Memory B cell (primary cell): ENCODE measurements around the gene LIX1L.

Experiments
- ATAC-seq: fragments of 150-1000 bp; cut with Tn5 transposase; 2 replicates; pipeline ENCODE4 v1.10.0; 2021; ENCODE audit warnings: low read depth, mild to moderate bottlenecking, moderate library complexity
- DNase-seq, 2 donors: peaks; one replicate each; pipeline ENCODE4 v3.0.0; 2022; ENCODE audit warnings: low spot score in 2 of 2
- H3K27ac Mint-ChIP-seq: one replicate; pipeline ENCODE4 v1.8.0; 2022; ENCODE audit warnings: mild to moderate bottlenecking, moderate library complexity, mixed read lengths
- H3K27me3 Mint-ChIP-seq: one replicate; pipeline ENCODE4 v1.8.0; 2022; ENCODE audit warnings: mixed read lengths
- H3K36me3 Mint-ChIP-seq: one replicate; pipeline ENCODE4 v1.8.0; 2022; ENCODE audit warnings: mild to moderate bottlenecking, mixed read lengths
- H3K4me1 Mint-ChIP-seq: one replicate; pipeline ENCODE4 v1.8.0; 2022; ENCODE audit warnings: mixed read lengths
- H3K4me3 Mint-ChIP-seq: one replicate; pipeline ENCODE4 v1.8.0; 2022; ENCODE audit warnings: mild to moderate bottlenecking, moderate library complexity, mixed read lengths
- H3K9me3 Mint-ChIP-seq: one replicate; pipeline ENCODE4 v1.8.0; 2022; ENCODE audit warnings: mixed read lengths

LIX1L gene

DNA sequence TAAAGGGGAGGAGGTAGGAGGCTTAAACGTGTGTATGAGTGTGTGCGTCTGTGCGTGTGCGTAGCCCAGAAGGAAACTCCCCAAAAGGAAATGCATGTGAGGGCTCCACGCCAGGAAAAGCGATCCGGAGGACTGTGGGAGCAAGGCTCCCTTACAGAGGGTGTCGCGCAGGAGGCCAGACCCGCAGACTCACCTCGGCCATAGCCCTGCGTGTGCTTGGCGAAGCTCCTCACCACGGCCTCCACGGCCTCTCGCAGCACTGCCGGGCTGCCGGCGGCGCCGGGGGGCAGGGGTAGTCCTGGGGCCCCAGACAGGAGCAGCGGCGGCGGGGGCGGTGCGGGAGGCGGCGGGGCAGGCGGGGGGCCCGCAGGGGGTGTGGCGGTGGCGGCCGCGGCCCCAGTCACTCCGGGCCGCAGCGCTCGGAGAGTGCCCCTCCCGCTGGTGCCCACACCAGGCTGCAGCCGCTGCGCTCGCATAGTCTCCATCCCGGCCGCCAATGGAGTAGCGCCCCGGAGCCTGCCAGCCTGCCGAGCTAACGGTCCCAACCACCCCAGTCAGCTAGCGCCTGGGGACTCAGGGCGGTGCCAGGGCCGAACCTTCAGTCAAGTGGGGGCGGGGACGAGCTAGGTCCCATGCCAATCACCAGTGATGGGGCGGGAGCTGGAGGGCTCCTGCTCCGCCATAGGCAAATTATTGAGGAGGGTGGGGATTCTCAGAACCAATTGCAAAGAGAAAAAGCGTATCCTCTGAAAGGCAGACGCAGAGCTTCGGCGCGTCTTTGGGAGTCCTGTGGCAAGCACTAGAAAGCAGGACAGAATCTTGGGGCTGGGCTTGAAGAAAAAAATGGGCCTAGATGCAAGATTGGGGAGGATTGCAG is at the start of gene LIX1L:
LIX1L (minus strand) TSS at position 575 of the 877 bp plus-strand sequence; CDS start at position 485, 90 bp downstream.
- H3K4me3 Mint-ChIP-seq = peak within 1 kb of the TSS; percentile 93
- peaks cover 57% of the 10 kb centered on the region for H3K4me1 Mint-ChIP-seq
- peaks cover 4% of the 10 kb centered on the region for H3K36me3 Mint-ChIP-seq
- peak within 1 kb of the TSS; percentile 90 for H3K27ac Mint-ChIP-seq
- H3K27me3 Mint-ChIP-seq = no peaks in the 10 kb centered on the region
- ATAC-seq (peak; percentile 88), DNase-seq (peak; percentile 83 to 92)
- no peaks in the 10 kb centered on the region for H3K9me3 Mint-ChIP-seq

DNA sequence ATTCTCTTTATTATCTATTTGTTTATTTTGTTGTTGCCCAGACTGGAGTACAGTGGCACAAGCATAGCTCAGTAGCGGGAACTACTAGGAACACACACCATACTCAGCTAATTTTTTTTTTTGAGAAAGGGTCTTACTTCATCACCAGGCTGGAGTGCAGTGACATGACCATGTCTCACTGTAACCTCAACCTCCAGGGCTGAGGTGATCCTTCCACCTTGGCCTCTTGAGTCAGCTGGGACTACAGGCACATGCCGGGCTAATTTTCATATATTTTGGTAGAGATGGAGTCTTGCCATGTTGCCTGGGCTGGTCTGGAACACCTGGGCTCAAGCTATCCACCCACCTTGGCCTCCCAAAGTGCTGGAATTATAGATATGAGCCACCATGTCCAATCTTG is 43.9 kb upstream of the LIX1L start:
- H3K4me3 Mint-ChIP-seq = no peak overlapping the region
- DNase-seq (no peak), ATAC-seq (no peak)
- peaks cover 2% of the 10 kb centered on the region for H3K36me3 Mint-ChIP-seq
- H3K9me3 Mint-ChIP-seq = no peaks in the 10 kb centered on the region
- H3K27me3 Mint-ChIP-seq = no peaks in the 10 kb centered on the region
- peak overlapping the region; percentile 30 for H3K27ac Mint-ChIP-seq
- H3K4me1 Mint-ChIP-seq = peaks cover 39% of the 10 kb centered on the region

DNA sequence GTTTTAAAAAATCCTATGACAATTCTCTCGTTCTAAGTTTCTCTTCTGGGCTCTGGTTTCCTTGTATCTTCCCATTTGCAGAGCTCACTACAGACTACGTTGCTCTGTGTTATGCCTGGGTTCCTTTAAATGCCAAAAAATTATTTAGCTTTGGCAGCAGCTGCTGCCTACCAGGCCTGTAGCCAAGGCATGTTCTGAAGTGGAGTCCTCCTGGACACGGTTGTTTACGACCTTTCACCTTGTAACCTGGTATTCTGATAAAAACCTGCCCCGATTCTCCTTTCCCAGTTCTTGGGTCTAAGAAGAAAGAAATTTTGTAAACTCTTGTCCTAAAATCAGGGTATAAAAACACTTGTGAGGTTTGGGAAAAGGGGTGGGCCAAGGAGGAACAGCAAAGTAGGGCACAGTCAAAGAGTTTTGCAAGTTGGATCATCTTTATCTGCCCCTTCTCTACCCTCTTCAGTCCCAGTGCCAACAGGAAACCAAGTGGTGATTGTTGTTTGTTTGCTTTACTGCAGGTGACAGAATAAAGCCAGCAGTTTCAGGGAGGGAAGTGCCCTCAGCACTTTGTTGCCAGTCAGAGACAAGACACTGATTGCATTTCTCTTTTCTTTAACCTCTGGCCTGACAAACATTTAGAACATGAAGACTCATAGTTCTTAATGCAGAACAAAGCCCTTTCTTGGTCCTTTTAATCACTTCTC is 41.7 kb upstream of the LIX1L start:
- Mint-ChIP-seq H3K4me1 (peaks cover 28% of the 10 kb centered on the region), H3K27me3 (no peaks in the 10 kb centered on the region), H3K9me3 (no peaks in the 10 kb centered on the region), H3K27ac (peak overlapping the region; percentile 98), H3K36me3 (peaks cover 17% of the 10 kb centered on the region), H3K4me3 (peak overlapping the region; percentile 55)
- ATAC-seq (peak; percentile 50), DNase-seq (peak in 1 of 2 donors; percentile 42)

DNA sequence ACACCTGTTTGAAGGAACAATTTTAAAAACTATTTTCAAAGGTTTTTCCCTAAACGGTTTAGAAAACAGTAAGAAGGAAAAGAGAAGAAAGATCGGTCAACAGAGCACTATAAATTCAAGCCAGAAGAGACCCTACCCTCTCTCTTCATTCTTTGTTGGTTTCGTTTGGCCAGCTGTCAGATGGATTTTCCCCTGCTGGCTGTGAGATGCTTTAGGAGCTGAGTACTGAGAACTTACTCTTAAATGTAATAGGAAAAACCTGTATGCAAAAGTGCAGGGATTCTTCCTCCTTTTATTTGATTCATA is 39.9 kb upstream of the LIX1L start:
- DNase-seq (no peak), ATAC-seq (no peak)
- peaks cover 34% of the 10 kb centered on the region for H3K36me3 Mint-ChIP-seq
- peaks cover 32% of the 10 kb centered on the region for H3K4me1 Mint-ChIP-seq
- no peaks in the 10 kb centered on the region for H3K9me3 Mint-ChIP-seq
- H3K27ac Mint-ChIP-seq = peak overlapping the region; percentile 98
- peak overlapping the region; percentile 95 for H3K4me3 Mint-ChIP-seq
- H3K27me3 Mint-ChIP-seq = no peaks in the 10 kb centered on the region

DNA sequence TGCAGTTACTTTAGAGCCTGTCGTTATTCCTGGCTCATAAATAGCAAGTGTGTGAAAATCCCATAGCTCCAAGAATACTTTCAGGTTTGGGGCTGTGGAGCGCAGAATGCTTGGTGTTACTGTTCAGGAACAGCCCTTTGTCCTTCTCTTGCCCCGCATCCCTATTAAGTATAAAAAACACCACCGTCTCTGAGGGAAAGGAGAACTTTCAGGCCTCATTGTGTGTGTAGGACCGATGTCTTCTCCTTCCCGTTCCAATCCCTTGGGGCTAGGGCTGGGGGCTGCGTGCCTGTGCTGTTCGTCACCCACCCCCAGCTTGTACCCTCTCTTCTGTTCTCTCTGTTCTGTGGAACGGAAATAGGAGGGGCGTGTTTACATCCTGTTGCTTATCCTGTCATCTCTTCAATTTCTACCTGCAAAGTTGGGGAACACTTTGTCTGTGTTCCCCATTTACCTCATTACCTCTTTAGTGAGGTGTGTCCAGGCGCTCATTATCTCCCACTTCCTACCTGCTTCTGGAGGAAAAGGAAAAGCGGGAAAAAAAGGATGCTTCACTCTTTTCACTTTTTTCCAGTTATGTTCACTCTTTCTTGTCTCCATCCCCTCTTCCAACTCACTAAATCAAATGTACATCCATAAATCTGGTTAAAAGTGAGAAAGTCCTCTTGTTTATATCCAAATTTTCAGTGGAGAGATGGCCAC is 39.4 kb upstream of the LIX1L start:
- ATAC-seq = peak; percentile 39
- Mint-ChIP-seq H3K27ac (peak overlapping the region; percentile 98), H3K9me3 (no peaks in the 10 kb centered on the region), H3K4me3 (peak overlapping the region; percentile 95), H3K27me3 (no peaks in the 10 kb centered on the region), H3K4me1 (peaks cover 36% of the 10 kb centered on the region), H3K36me3 (peaks cover 38% of the 10 kb centered on the region)
- DNase-seq = peak; percentile 27 to 37

DNA sequence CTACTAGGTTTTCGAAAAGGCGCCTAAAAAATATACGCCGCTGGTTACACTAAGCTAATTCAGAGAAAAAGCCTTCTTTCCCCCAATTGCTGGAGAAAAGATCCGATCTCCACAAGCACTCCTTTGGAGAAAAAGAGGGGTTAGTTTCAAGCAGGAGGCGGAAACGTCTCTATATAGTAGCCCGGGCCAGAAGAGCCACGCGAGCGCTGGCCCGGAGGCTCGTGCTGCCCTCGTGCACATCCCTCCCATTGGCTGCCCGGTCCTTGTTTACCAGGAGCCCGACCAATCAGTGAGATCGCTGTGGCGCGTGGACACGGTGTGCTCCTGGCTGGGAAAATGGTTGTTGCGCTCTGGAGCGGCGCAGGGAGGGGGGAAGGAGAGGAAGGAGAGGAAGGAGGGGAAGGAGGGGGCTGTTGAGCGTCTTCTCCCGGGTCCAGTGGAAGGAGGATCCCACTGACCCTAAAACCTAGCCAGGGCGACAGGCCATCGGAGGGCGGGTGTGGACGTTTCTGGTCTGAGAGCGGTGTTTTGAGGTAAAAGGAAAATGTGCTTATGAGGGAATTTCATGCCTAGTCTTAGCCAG is 38.7 kb upstream of the LIX1L start, which contains the start of gene TXNIP:
TXNIP (minus strand) TSS at position 147 of the 583 bp plus-strand sequence. CDS start 313 bp downstream, outside the sequence.
- peaks cover 43% of the 10 kb centered on the region for H3K36me3 Mint-ChIP-seq
- DNase-seq (peak; percentile 59 to 79), ATAC-seq (peak; percentile 84)
- H3K27ac Mint-ChIP-seq = peak within 1 kb of the TSS; percentile 98
- peak within 1 kb of the TSS; percentile 95 for H3K4me3 Mint-ChIP-seq
- H3K9me3 Mint-ChIP-seq = no peaks in the 10 kb centered on the region
- peaks cover 40% of the 10 kb centered on the region for H3K4me1 Mint-ChIP-seq
- H3K27me3 Mint-ChIP-seq = no peaks in the 10 kb centered on the region

DNA sequence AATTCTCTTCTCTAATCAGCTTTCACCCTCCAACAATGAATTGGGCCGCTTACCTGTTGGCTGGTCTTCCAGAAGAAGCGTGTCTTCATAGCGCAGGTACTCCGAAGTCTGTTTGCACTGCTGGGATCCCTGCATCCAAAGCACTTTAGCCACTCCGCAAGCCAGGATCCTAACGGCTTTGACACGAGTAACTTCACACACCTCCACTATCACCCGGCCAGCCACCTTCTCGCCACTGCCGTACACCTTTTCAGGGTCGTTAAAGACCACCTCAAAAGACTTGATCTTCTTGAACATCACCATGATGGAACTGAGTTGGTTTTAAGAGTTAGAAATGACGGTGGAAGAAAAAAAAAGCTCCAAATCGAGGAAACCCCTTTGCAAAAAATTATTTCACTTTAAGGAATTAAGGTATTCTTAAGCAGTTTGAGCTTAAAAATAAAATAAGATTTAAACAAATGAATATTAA is 38.2 kb upstream of the LIX1L start:
- ATAC-seq (no peak), DNase-seq (no peak)
- H3K9me3 Mint-ChIP-seq = no peaks in the 10 kb centered on the region
- peaks cover 42% of the 10 kb centered on the region for H3K4me1 Mint-ChIP-seq
- H3K36me3 Mint-ChIP-seq = peaks cover 44% of the 10 kb centered on the region
- H3K27ac Mint-ChIP-seq = peak overlapping the region; percentile 98
- peak overlapping the region; percentile 95 for H3K4me3 Mint-ChIP-seq
- H3K27me3 Mint-ChIP-seq = no peaks in the 10 kb centered on the region

DNA sequence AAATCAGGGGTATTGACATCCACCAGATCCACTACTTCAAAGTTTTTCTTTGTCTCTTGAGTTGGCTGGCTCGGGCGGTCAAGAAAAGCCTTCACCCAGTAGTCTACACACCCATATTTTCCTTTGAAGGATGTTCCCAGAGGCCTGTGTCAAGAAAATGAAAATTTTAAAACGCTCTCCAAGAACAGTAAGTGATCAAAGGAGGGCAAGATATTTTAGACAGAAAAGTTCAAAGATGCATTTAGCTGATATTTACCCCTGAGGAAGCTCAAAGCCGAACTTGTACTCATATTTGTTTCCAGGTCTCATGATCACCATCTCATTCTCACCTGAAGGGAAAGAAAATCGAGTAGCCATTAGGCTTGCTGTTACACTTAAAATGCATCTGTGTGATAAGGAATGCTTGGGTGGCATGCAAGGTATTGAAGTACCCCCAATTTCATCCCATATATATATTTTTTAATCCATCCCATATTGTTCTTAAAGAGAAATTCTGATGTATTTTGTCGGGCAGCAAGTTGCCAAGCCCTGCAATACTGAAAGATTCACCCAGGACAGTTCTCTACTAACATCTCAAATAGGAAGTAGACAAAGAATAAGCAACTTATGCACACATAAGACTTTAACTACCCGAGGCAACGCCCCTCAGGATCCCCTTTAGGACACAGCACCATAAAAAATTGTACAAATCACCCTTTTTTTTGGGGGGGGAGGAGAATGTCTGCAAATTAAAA is 37.5 kb upstream of the LIX1L start:
- Mint-ChIP-seq H3K27me3 (no peaks in the 10 kb centered on the region), H3K4me3 (peak overlapping the region; percentile 95), H3K27ac (peak overlapping the region; percentile 98), H3K9me3 (no peaks in the 10 kb centered on the region), H3K4me1 (peaks cover 45% of the 10 kb centered on the region), H3K36me3 (peaks cover 44% of the 10 kb centered on the region)
- ATAC-seq (no peak), DNase-seq (no peak)

DNA sequence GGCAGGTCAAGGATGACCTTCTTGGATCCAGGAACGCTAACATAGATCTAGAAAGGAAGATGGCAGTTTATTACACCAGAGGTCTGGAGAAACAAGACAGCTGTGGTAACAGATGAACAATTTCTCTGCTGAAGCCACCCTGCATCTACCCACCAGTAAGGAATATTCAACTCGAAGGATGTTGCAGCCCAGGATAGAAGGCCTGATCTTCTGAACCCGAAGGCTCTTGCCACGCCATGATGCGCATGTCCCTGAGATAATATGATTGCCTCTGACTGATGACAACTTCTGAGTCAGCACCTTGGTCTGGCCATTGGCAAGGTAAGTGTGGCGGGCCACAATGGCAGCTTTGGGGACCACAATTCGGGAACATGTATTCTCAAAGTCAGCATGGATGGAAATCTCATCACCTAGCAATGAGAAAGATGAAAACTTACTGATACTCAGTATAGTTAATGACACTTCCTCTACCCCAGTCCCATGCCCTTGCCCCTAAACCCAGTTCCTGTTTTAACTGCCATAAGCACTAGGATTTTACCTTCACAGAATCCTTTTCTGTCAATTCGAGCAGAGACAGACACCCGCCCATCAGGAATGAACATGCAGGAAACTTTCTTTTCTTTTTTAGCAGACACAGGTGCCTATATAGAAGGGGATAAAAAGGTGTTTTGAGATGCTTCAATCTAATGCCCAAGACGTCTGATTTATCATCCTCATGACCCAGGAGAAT is 36.7 kb upstream of the LIX1L start:
- ATAC-seq (no peak), DNase-seq (no peak)
- Mint-ChIP-seq H3K4me1 (peaks cover 44% of the 10 kb centered on the region), H3K27ac (peak overlapping the region; percentile 98), H3K36me3 (peaks cover 44% of the 10 kb centered on the region), H3K9me3 (no peaks in the 10 kb centered on the region), H3K27me3 (no peaks in the 10 kb centered on the region), H3K4me3 (peak overlapping the region; percentile 95)

DNA sequence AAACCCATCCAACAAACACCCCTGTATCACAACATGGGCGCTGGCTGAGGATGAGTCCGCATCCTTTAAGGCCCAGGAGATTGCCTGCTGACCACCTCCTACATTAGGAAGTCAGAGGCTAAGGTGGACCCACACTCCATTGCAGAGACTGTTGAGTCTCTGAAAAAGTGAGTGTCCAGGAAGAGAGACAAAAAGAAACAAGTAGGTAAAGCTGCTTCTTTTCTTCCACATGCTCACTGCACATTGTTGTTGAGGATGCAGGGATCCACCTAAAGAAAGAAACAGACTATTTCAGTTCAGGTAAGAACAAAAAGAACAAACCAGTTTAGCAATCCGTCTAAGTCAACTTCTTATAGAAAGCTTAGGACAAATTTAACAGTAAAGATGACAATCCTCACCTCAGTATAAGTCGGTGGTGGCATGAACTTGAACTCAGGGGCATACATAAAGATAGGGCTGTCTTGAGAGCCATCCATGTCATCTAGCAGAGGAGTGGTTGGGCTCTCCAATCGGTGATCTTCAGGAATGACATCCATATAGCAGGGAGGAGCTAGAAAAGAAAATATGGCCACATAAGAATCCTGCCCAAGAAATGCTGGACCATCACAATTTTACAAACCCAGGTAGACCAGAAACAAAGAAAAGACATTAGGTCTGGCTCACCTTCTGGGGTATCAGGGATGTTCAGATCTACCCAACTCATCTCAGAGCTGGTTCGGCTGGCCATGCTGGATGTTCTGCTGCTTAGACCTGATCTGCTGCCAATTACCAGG is 36.0 kb upstream of the LIX1L start:
- H3K4me3 Mint-ChIP-seq = peak overlapping the region; percentile 95
- H3K27me3 Mint-ChIP-seq = no peaks in the 10 kb centered on the region
- no peak for DNase-seq
- H3K4me1 Mint-ChIP-seq = peaks cover 41% of the 10 kb centered on the region
- peak overlapping the region; percentile 98 for H3K27ac Mint-ChIP-seq
- no peak for ATAC-seq
- H3K36me3 Mint-ChIP-seq = peaks cover 44% of the 10 kb centered on the region
- no peaks in the 10 kb centered on the region for H3K9me3 Mint-ChIP-seq

DNA sequence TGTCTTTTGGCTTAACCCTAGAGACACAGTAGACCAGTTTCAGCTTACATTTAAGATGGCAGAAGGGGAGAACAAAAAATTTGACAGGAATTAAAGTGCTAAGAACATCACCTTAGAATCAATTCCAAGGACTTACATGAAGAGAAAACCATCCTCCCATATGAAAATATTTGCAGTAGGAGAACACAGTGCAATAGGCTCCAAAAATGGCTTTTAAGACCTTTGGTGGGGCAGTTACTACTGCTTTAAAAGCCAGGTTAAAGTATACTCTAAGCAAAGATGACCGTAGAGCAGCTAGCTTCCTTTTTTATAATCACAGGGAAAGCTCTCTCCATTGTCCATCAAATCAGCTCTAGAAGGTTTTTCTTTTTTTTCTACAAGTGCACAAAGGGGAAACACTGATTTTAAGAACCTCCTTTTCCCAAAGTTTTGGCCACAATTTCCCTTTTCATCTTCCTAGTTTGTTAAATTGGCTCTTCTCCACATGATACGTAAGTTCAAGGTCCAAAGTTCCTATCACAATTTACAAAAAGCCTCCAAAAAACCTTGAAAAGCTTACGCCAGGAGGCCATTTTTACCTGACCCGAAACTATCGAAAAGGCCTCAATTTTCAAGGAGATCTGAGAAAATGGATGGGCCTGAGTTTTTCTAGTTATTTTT is 35.3 kb upstream of the LIX1L start:
- DNase-seq = no peak
- Mint-ChIP-seq H3K36me3 (peaks cover 44% of the 10 kb centered on the region), H3K4me3 (peak overlapping the region; percentile 95), H3K27ac (peak overlapping the region; percentile 98), H3K27me3 (no peaks in the 10 kb centered on the region), H3K9me3 (no peaks in the 10 kb centered on the region), H3K4me1 (peaks cover 45% of the 10 kb centered on the region)
- ATAC-seq = no peak

DNA sequence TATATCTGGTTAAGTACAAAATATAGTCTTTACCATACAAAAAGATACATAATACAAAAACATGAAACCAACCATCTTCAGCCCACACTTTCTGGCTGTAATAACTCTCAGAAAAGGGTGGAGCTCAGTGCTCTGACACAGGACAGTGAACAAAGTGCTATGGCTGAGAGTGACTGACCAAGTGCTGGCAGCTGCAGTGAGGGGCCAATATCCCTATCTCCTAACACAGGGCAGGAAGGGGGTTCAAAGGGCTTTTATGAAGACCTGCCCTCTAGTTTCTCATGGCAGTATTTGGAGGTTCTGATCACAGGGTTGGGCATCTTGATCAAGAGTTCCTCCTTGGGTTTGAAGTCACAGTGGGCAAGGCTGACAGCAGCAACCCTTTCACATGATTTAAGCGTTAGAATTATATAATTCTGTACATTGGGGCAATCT is 34.7 kb upstream of the LIX1L start:
- Mint-ChIP-seq H3K4me3 (peak overlapping the region; percentile 95), H3K9me3 (no peaks in the 10 kb centered on the region), H3K27ac (peak overlapping the region; percentile 77), H3K27me3 (no peaks in the 10 kb centered on the region), H3K36me3 (peaks cover 44% of the 10 kb centered on the region), H3K4me1 (peaks cover 47% of the 10 kb centered on the region)
- ATAC-seq (no peak), DNase-seq (no peak)
